Right atrium auricular region (tissue), 2 donors: Measurements from ENCODE around the gene EIF4E2. TPM values are rescaled to one million over a fixed set of nuclear protein-coding genes. Genes with fewer than 3 reads are reported as not detected.

ENCODE experiments used
- DNase-seq: peaks from one replicate; pipeline ENCODE4 v3.0.0-alpha.2; 2019; ENCODE audit warnings: low spot score
- H3K27ac ChIP-seq, 2 donors: fragments of 200-600 bp; sonication (generic); 1 replicate in 1 of 2; 2 replicates in 1 of 2; pipeline ENCODE4 v1.5.1; 2016 to 2019
- H3K27me3 ChIP-seq, 2 donors: fragments of 200-600 bp; sonication (generic); one replicate each; pipeline versions ENCODE4 v1.5.1 to v1.6.0; 2017 to 2019
- H3K36me3 ChIP-seq: fragments of 200-600 bp; sonication (generic); one replicate; pipeline ENCODE4 v1.5.1; 2016
- H3K4me1 ChIP-seq, 2 donors: fragments of 200-600 bp; sonication (generic); one replicate each; pipeline versions ENCODE4 v1.5.1 to v1.6.0; 2017 to 2019
- H3K4me3 ChIP-seq, 2 donors: fragments of 200-600 bp; sonication (generic); 1 replicate in 1 of 2; 2 replicates in 1 of 2; pipeline ENCODE4 v1.5.1; 2017 to 2019; ENCODE audit warnings: mild to moderate bottlenecking in 1 of 2, moderate library complexity in 1 of 2
- H3K9me3 ChIP-seq, 2 donors: fragments of 200-600 bp; sonication (generic); one replicate each; pipeline ENCODE4 v1.5.1; 2019
- total RNA-seq, 2 donors: library from RNA; depleted of rRNA; stranded (reverse); fragments of >200 nt; gene quantifications; one replicate each; pipeline ENCODE4 v1.1.0, GENCODE V29; 2016
- TF ChIP-seq, protein P1 (sequence below), 2 donors: fragments of 200-600 bp; sonication (generic); IDR thresholded peaks; one replicate each; pipeline ENCODE4 v1.5.1; 2019; ENCODE audit warnings: antibody characterized with exemption in 2 of 2

EIF4E2 gene
- total RNA-seq, 2 donors from 2014 or later, result 23.3 to 23.4 TPM

DNA sequence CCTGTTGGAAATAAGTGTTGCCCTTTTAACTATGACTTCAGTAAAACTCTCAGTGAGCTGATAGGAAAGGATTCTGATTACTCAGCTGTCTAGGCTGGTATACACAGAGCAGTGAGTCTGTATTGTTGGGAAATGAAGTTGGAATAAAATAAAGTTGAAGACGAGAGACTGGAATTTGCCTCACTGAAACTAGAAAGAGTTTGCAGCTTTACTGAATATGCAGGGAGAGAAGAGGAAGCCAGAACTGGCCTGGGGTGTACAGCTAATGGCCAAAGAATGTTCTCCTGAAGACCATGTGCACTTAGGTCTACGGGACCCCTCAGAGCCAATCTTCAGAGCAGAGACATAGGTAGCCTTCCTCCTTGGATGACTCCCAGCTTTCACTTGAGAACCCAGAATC, 26.5 kb downstream of the EIF4E2 start:
- Histone ChIP-seq H3K36me3 (peaks cover 45% of the 10 kb centered on the region), H3K27ac (no peak overlapping the region), H3K4me1 (no peaks in the 10 kb centered on the region), H3K4me3 (no peak overlapping the region), H3K9me3 (no peaks in the 10 kb centered on the region), H3K27me3 (no peaks in the 10 kb centered on the region)
- TF ChIP-seq, protein P1, sequence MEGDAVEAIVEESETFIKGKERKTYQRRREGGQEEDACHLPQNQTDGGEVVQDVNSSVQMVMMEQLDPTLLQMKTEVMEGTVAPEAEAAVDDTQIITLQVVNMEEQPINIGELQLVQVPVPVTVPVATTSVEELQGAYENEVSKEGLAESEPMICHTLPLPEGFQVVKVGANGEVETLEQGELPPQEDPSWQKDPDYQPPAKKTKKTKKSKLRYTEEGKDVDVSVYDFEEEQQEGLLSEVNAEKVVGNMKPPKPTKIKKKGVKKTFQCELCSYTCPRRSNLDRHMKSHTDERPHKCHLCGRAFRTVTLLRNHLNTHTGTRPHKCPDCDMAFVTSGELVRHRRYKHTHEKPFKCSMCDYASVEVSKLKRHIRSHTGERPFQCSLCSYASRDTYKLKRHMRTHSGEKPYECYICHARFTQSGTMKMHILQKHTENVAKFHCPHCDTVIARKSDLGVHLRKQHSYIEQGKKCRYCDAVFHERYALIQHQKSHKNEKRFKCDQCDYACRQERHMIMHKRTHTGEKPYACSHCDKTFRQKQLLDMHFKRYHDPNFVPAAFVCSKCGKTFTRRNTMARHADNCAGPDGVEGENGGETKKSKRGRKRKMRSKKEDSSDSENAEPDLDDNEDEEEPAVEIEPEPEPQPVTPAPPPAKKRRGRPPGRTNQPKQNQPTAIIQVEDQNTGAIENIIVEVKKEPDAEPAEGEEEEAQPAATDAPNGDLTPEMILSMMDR (IDR thresholded peaks at IDR 0.05), result no peak
- no peak for DNase-seq

DNA sequence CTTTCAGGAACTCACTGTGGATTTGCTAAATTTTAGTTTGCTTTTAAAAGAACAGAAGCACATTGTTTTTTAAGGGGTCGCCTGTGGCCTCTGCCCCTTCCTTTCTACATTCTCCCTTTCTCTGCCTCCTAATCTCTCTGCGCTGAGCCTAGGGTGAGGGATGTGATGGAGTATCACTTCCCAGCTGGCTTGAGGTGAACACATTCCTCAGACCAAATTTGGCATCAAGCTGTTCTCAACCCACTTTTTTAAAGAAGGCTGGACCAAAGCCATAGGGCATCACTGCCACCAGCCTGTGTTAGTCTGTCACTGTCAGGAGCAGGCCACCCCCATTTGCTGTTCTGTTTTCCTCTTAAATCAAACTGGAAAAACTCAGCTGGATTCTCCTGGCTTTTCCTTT, 27.4 kb downstream of the EIF4E2 start:
- no peak overlapping the region for H3K27ac ChIP-seq
- peaks cover 45% of the 10 kb centered on the region for H3K36me3 ChIP-seq
- TF ChIP-seq, protein P1 (IDR thresholded peaks at IDR 0.05), result no peak

DNA sequence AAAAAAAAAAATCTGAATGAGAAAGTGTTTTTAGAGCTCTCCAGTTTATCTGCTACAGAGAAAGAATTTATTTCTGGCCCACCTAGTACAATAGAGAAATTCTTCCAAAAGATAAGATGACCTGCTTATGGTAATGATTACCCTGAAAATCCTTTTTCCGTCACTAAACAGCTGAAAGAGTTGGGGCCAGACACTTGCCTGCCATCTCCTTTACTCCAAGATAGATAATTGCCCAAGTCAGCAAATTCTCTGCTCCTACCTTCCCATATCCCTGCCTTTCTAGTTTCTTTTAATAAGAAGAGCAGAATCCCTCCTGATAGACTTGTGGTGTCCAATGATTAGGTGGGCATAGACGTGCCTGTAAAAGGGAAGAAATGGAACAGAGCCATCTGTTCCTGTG, 28.1 kb downstream of the EIF4E2 start:
- TF ChIP-seq, protein P1 (IDR thresholded peaks at IDR 0.05), result no peak
- Histone ChIP-seq H3K9me3 (no peaks in the 10 kb centered on the region), H3K27me3 (no peaks in the 10 kb centered on the region), H3K36me3 (peaks cover 40% of the 10 kb centered on the region), H3K27ac (no peak overlapping the region), H3K4me3 (no peak overlapping the region), H3K4me1 (no peaks in the 10 kb centered on the region)
- no peak for DNase-seq

More for the DNA sequence above, 27.4 kb downstream of the EIF4E2 start:
- Histone ChIP-seq H3K9me3 (no peaks in the 10 kb centered on the region), H3K4me1 (no peaks in the 10 kb centered on the region), H3K4me3 (no peak overlapping the region), H3K27me3 (no peaks in the 10 kb centered on the region)
- no peak for DNase-seq

DNA sequence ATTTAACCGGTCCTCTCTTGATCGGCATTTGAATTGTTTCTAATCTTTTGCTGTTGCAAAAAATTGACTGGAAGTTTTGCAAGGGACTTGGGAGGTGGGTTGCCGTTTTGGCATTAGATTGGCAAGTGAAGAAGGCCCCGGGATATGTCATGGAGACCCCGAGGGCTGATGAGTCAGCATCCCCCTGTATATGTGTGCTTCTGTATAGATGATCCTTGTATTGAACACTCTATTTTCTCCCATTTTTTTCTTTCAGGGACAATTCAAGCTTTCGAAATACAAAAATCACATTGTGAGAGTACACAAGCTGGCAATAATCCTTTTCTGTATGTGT, 30.1 kb downstream of the EIF4E2 start:
- Histone ChIP-seq H3K36me3 (peaks cover 29% of the 10 kb centered on the region), H3K27me3 (no peaks in the 10 kb centered on the region), H3K4me3 (no peak overlapping the region), H3K9me3 (no peaks in the 10 kb centered on the region), H3K4me1 (no peaks in the 10 kb centered on the region), H3K27ac (no peak overlapping the region)
- no peak for DNase-seq
- TF ChIP-seq, protein P1 (IDR thresholded peaks at IDR 0.05), result no peak

DNA sequence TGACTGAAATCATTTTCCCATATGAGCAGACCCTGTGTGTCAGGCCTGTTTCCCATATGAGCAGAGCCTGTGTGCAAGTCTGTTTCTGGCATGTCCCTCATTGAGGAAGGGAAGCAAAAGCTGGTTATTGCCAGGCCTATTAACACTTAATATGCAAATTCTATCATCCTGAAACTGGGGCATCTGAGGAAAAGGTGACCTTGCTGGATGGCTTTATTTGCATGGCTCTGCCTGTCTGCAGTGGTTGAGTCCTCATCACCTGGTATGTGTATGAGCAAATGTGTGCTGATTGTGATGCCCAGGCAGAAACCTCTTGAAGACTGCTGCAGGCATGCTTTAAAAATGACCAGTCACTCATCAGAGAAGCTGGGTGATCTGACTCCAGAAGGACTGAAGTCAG, 31.2 kb downstream of the EIF4E2 start:
- H3K36me3 ChIP-seq, result peaks cover 29% of the 10 kb centered on the region
- H3K4me1 ChIP-seq, result no peaks in the 10 kb centered on the region
- no peaks in the 10 kb centered on the region for H3K27me3 ChIP-seq
- no peak overlapping the region for H3K4me3 ChIP-seq
- TF ChIP-seq, protein P1 (IDR thresholded peaks at IDR 0.05), result no peak
- DNase-seq, result no peak
- no peaks in the 10 kb centered on the region for H3K9me3 ChIP-seq
- no peak overlapping the region for H3K27ac ChIP-seq

DNA sequence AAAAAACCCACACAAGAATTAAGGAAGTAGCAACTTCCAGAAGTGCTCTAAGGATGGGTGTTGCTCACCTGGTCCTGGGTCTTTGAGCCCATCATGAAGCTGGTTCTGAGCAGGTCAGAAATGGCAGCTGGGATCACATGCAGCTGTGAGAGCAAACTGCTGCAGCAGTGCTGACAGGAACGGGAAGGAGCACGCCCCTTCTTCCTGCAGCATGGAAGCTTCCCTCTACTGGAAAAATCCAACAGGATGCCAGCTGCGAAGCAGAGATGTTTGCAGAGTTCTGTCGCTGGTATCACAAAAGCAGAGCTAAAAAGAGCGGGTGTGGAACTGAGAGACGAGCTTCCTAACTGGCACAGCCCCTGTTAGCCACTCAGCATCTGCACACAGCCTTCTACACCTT, 33.7 kb downstream of the EIF4E2 start:
- no peak for DNase-seq
- Histone ChIP-seq H3K9me3 (no peaks in the 10 kb centered on the region), H3K4me3 (no peak overlapping the region), H3K4me1 (peaks cover 0 to 11% of the 10 kb centered on the region in 2 donors), H3K27ac (no peak overlapping the region), H3K27me3 (no peaks in the 10 kb centered on the region), H3K36me3 (peaks cover 29% of the 10 kb centered on the region)
- TF ChIP-seq, protein P1 (IDR thresholded peaks at IDR 0.05), result no peak
